GM18861 (cell line): ENCODE data around the gene TSEN2.
"Not testable (repeated sequence)": the region's sequence is repeated elsewhere in the genome, so short reads cannot be mapped to it uniquely, and the experiment has no call there.

Experiments
- ATAC-seq: cut with Tn5 transposase; IDR thresholded peaks from one replicate; pipeline ENCODE4 v1.9.1; 2021; ENCODE audit not compliant: unreplicated experiment

Gene TSEN2

DNA sequence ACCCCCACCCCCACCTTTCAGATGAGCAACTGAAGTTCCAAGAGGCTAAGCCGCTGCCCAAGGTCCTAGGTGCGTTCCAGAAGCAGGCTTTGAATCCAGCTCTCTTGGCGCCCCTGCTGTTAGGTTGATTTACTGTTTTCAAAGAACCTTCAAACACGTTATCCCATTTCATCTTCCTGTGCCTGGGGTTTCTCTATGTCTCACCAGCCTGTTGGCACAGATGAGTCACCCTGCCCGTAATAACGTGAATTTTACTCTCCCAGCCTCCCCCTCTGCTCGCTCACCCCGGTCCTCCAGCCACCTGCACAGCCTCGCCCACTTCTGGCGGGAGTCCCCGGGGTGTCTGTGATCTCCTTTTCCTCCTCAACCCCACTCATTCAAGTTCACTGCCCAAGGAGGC, 13.0 kb upstream of the TSEN2 start:
- no peak for ATAC-seq

DNA sequence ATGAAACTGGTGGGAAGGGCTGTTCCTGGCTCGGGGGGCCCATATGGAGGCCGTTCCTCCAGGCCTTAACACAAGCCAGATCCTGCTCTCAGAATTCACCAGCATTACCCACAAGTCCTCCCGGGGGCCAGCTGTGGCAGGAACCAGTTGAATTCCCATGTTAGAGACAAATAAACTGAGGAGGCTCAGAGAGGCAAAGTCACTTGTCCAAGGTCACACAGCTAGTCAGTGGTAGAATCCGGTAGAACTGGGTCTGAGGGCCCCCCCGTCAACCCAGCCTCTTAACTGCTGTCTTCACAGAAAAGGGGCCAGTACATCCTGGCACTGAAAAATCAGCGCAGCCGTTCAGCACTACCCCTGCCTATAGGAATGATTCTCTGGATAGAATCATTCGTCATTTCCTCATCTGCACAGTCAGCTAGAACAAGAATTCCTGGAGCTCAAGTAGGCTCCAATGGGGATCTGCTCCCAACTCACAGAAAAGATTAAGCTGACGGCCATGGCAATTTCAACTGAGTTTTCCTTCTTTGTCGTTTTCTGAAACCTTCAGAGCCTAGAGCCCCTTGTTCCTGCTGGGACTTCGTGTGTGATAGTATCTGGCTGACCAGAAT, 12.2 kb upstream of the TSEN2 start:
- ATAC-seq, result no peak

DNA sequence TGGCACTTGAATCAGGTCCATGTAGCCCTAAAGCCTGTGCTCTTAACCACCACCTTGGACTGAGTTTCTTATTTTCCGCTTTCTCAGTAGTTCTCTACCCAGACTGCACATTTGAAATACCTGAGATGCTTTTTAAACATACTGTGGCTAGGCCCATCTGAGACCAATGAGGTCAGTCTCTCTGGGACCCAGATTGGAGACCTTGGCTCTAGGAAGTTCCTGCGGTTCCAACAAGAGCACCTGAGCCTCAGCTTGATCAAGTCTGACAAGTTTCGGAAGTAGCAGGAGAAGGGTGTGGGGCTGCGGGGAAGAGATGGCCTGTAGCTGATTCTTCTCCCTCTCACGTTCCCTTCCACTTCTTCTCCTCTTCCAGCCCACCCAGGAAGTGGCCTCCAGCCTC, 11.5 kb upstream of the TSEN2 start:
- ATAC-seq, result no peak

DNA sequence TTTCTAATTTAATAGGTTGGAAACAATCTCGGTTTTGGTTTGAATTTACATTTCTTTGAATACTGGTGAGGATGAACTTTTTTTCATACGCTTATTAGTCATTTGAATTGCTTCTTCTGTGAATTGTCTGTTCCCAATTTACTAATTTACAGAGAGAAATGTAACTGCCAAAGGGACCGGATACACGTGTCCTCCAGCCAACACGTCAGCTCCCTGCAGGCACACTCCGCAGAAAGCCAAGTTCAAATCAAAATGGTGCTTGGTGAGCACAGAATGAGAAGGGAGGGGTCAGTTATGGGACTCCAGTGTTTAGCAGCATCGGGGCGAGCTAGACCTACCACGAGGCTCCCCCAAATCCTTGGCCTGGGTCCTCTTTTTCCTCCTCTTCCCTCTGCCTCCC, 10.8 kb upstream of the TSEN2 start:
- no peak for ATAC-seq

DNA sequence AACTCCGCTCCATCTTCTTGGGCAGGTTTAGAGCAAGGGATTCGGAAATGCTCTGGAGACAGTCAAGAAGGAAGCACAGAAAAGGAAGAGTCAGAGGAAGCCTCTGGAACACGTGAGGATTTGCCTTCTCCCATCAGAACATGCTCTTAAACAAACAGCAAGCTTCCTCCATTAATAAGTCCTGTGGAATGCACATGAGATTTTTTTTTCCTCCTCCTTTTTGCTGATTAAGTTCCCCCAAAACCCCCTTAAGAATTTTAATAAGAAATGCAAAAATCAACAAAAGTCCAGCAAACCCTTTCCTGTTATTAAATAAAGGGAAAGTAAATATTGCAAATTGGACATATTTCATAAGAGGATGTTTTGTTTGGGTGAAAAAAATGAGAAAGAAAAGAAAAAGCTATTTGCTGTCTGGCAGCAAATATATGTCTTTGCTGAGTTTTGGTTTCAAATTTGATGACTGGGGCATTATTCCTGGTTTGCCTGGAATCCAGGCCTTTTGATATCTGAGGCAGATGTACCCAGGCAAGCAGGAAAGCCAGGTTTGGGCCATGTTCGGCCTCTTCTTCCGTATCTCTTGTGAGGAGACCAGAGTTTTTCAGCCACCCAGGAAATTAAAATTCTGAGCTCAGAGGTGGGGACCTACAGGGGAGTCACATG, 7.9 kb upstream of the TSEN2 start:
- ATAC-seq, result no peak

DNA sequence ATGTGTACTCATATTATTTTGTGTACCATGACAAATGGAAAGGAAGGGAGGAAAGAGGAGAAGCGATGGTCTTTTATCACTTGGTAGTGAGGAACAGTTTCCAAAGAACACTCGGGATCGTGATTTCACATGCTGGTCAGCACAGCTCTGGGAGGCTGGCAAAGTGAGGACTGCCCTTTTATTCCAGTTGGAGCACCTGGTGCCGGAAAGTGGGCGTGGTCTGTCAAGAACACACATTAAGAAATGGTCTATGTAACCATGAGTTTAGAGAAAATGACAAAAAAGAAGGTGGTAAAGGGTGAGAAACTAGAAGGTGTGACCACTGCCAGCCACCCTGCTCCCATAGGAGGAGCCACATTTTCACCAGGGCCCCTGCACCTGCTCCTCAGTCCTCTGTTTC, 7.0 kb upstream of the TSEN2 start:
- no peak for ATAC-seq

DNA sequence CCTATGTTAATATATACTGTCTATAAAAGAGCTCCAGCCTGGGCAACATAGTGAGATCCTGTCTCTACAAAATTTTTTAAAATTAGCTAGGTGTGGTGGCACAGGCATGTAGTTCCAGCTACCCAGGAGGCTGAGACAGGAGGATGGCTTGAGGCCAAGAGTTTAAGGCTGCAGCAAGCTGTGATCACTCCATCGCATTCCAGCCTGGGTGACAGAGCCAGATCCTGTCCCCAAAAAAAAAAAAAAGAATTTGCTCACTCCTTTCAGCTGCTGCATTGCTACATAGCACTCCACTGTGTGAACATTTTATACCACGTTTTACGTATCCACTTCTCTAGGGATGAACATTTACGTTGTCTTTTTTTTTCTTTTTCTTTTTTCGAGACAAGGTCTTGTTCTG, 6.0 kb upstream of the TSEN2 start:
- ATAC-seq, result no peak

DNA sequence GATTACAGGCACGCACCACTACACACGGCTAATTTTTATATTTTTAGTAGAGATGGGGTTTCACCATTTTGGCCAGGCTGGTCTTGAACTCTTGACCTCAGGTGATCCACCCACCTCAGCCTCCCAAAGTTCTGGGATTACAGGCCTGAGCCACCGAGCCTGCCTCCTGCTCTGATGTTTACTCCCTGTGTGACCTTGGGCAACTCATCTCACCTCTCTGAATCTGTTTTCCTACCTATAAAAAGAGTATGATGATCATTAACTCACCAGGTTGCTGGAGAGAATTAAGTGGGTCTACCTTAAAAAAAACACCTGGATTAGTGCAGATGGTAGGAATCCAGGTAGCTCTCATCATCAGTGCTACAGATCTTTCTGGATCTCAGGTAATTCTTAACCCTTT, 5.1 kb upstream of the TSEN2 start:
- not testable (repeated sequence) for ATAC-seq

DNA sequence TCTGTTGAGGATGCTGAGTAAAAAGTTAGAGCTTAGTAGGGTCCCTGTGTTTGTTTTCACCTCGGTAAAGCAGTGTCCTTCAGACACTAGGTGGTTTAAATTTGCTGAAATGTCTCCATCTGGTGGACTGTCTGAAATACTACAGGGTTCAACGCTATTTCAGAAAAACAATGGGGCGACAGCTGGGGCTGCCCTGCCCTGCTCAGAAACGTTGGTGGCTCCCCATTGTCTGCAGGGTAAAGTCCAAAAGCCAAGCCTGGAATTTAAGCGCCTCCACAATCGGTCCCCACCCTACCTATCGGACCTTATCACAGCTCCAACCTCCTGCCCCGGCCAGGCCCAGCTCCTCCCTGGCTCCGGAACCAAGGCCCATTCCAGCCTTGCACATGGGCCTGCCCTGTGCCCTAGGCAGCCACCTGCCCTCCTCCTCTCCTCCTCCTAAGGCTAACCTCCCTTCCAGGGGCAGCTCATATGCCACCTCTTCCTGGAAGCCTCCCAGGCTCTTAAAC, 4.3 kb upstream of the TSEN2 start:
- no peak for ATAC-seq

DNA sequence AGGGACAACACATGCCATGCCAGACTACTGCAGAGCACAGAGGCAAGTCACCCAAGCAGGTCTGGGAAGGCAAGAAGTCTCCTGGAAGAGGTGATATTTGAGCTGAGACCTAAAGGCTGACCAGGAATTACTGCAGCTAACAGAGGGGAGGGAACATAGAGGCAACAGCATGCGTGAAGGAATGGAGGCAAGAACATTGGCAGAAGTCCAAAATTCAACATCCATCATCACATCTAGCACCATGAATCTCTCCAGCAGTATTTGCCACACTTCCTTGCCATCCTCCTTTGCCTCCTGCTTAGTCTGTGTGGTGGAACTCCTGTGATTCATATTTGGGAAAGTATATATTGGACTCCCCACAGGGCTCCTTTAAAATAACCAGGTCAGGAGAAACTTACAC, 870 bp upstream of the TSEN2 start:
- ATAC-seq, result no peak

DNA sequence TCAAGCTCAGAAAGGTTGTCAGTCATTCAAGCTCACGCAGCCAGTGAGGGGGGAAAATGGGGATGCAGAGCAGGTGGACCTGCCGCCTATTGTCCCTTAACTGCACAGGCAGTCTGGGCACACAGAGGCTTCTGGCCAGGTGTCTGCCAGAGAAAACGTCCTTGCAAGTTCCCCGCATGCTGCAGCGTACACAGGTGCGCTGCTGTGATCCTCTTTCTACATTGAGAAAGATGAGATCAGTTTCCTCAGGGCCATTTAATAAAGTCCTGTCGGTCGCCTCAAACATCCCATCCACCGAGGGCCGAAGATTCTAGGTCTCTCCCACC, 445 bp upstream of the TSEN2 start:
- no peak for ATAC-seq

DNA sequence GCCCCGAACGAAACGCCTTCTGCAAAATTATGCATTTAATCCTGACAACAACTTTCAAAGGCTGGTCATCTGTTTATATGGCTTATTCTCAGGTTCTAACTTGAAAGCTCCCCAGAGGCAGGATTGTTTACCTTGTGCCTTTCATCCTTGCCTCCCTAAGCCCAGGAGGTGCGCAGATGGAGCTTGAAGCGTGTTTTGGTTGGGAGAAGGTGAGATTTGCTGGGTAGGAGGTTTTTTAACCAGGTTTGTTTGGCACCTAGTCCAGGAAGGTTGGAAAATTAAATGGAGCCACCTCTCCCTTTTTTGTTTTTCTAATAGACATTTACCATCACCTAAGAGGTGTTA, 675 bp downstream of the TSEN2 start:
- ATAC-seq, result no peak

DNA sequence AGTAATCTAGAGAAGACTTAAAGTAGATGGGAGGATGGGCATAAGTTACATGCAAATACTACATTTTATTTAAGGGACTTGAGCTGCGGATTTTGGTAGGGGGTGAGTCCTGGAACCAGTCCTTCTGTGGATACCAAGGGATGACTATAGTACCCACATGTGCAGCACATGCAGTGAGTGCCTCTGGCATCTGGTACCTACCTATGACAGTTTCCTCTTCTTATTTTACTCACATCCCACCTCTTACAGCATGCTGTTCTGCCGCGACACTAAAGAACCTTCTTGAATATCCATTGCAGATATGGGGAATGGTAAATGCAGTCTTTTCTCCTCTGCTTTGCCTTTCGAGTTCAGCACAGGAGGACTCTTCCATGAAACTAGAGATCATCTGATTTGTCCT, 1.7 kb downstream of the TSEN2 start:
- no peak for ATAC-seq

DNA sequence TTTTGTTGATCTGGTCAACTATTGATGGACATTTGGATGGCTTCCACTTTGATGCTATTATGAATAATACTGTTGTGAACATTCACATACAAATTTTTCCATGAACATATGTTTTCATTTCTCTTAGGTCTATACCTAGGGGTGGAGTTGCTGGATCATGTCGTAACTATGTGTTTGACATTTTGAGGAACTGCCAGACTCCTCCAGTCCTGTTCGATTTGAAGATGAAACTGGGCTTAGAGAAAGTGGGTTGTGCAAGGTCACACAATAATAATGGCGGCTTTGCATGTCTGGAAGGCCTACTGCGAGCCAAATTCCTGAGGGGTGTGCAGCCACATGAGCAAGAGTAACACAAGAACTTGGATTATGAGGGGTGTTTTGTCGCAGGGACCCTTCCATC, 2.6 kb downstream of the TSEN2 start:
- ATAC-seq, result no peak

DNA sequence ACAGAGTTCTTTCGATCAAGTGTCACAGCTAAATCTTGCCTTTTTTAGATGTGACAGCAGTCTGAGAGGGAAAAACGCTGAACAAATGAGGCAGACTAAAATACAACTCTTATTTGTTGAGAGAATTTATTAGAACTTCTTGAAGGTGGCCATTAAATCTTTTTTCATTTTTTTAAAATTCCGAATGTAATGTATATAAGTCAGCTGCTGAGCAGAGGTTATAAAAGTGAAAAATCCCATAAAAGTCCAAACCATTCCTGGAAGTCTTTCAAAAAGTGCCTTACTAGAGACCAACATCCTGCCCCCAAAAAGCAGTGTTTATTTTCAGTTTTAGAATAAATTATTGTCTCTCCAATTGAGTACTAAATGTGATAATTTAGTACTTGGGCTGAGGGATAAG, 3.1 kb downstream of the TSEN2 start:
- ATAC-seq, result no peak

DNA sequence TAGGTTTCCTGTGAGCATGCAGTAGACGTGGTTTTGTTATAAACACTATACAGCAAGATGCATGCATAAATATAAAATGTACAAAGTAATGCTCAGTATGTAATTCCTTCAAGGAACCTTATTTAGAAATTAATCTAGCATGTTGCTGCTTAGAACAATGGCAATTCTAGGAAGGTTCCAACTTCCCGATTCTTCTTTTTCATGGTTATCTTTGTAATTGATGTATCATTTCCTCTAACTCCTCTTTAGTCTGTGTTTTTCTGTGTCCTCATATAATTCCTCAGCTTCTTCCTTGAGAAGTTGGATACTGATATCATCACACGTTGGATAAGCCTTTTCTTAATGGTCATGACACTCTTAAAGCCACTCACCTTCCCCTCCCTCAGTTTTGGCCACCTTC, 3.5 kb downstream of the TSEN2 start:
- ATAC-seq, result no peak

DNA sequence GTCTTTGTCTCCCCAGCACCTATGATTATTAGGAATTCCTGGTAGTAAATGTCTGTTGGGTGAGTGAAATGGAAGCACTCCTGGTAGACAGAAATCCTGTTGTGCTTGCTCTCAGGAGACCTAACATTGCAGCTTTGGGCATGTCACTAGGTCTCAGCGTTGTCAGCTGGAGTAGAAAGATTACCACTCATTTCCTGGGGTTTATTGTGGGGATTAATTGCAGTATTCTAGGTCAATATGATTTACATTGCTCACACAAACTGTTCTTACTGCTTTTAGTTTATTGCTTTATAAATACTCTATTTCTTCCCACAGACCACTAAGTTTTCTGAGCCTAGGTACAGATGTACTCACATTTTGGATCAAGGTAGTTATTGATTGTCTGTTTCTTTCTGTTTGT, 5.1 kb downstream of the TSEN2 start:
- ATAC-seq, result no peak

DNA sequence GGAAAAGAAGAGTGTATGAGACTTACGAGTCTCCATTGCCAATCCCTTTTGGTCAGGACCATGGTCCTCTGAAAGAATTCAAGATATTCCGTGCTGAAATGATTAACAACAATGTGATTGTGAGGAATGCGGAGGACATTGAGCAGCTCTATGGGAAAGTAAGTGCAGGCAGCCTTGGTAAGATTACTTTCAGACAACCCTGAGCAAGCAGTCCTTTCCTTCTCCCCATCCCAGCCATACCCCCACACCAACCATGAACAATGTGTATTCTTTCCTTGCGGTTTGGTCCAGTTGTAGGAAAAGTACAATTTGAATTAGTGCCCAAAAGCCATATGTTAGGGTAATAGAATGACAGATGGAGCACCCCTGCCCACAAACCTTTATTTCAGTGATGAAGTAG, 5.6 kb downstream of the TSEN2 start:
- no peak for ATAC-seq

DNA sequence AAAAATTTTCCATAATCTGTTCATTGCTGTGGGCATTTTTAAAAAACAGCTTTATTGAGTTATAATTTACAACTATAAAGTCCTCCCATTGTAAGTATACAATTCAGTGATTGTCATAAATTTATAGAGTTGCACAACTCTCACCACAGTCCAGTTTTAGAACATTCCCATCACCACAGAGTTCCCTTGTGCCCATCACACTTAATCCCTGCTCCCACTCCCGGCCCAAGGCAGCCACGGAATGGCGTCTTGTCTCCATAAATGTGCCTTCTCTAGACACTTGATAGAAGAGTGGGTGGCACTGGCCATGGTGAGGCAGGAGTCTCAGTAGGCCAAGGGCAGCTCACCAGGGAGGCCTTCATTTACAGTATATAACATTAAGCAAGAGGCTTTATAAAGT, 6.3 kb downstream of the TSEN2 start:
- no peak for ATAC-seq

DNA sequence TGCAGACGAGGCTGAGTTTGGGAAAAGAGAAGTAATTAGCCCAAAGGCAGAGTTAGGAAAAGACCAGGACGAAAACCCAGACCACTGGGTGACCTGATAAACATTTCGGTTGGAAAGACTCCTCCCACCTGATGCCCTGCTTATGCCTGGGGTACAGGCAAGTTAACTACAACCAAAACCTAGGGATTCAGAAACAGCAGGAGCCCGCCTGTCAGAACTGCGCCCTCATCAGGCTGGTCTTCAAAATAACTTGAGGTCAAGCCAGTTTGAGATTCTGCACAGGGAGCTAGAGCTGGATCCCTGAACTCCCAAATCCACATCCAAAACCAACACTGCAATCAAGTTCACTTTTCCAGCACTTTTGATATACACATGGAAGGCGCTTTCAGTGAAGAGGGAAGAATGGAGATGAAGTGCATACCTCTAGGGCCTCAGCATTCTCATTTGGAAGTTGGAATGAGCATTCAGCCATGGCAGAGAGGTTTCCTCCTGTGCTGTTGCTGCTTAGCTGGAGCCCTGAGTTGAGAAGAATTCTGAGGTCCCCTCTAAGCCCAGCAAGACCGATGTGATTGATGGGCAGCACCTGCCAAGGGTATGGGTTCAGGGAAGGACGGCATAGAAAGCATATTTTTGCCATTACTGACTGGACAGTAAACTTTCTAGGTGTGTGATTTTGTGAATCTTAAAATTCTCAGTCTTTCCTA, 11.6 kb downstream of the TSEN2 start:
- ATAC-seq, result no peak

DNA sequence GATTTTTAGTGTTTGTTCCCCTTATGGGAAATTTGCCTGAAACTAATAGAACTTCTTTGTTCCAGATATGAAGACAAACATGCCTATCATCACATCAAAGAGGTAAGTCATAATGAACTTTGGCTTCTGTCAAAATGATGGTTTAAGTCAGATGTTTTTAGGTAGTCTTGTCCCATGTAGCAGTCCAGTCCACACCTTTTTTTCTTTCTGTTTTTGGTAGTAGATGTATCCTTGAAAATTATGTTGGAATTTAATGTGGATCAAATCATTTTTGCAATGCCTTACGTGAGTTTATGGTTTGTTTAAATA, 12.1 kb downstream of the TSEN2 start:
- no peak for ATAC-seq

DNA sequence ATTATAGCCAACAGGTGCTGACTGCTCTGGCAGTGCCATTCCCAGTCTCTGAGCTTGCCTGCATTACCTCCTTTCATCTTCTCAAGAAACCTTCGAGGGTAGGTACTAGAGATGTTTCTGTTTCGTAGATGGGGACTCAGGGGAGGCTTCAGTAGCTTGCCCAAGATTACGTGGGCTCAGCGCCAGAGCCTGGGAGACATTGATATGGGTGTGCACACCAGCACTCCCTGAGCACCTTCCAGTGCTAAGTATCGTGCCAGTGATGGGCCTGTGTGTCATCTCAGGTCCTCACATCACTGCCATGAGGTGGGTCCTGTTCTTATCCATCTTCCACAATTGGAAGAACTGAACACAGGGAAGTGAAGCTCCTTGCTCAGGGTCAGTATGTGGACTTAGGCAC, 15.2 kb downstream of the TSEN2 start:
- ATAC-seq, result no peak
